Fibroblast of skin of scalp (primary cell): Measurements from ENCODE around the gene USP53. TPM values are rescaled to one million over a fixed set of nuclear protein-coding genes. Genes with fewer than 3 reads are reported as not detected.
"Not testable (repeated sequence)": the region's sequence is repeated elsewhere in the genome, so short reads cannot be mapped to it uniquely, and the experiment has no call there.

Experiments used
- DNase-seq: peaks from one replicate; pipeline ENCODE4 v3.0.0-alpha.2; 2013
- polyA plus RNA-seq, 2 experiments: library from polyadenylated mRNA; unstranded; fragments of 120-200 nt; gene quantifications; one replicate each; pipeline ENCODE4 v1.2.1, GENCODE V29; 2013; ENCODE audit not compliant: insufficient read length in 2 of 2

The USP53 gene
- polyA plus RNA-seq (2013, experiment 1 of 2; ENCODE audit: insufficient read length), result 11.2 TPM
- 13.5 TPM for polyA plus RNA-seq (2013, experiment 2 of 2; ENCODE audit: insufficient read length)

DNA sequence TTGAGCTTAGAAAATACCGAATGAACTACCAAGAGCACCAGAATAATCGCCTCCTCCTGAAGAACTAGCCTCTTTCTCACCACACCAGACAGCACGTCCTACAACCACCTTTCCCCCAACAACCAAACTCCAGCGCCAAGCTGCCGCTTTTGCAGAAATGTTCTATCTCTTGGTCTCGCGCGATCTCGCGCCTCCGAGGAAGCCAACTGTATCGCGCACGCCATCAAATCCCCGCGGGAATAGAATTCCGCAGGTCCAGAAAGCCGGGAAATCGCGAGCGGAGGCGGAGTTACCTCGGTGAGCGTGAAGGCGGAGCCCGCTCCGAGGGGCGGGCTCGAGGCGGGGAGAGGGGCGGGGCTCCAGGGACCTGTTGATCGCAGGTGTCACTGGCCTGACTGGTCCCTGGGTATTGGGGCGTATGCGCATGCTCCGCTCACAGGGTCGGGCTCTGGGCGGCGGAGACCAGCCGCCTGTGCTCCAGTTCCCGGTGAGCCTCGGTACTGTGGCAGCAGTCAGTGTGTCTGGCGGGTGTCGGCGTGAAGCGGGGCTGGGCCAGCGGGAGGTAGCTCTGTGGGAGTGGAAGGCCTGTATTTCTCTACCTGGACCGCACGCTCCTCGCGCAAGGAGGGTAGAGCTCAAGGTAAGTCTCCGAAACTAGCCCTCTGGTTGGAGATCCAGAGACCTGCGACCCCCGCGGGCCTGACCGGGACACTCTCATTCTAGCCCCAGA is at the start of gene USP53:
Gene USP53, plus strand, starts transcription at position 480 of the 730 bp plus-strand sequence. CDS start 27,047 bp downstream, outside the sequence.
- DNase-seq, result peak; percentile 98

DNA sequence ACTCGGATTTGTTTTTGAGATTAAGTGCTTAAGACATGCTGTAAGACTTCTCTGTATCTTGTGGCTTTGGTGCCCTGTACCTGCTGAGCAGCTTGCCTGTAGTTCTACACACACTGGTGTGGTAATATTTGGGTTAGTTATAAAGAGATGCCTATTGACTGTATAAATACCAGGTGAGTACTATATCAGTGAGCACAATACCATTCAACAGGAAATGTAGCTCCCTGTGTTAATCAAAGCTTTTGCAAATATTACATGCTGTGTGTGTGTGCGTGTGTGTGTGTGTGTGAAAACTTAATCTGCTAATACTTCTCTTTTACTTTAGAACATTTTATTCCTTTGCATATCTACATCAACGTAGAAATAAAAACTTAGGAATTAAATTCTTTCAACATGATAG is 46.7 kb upstream of the USP53 start:
- DNase-seq, result no peak

DNA sequence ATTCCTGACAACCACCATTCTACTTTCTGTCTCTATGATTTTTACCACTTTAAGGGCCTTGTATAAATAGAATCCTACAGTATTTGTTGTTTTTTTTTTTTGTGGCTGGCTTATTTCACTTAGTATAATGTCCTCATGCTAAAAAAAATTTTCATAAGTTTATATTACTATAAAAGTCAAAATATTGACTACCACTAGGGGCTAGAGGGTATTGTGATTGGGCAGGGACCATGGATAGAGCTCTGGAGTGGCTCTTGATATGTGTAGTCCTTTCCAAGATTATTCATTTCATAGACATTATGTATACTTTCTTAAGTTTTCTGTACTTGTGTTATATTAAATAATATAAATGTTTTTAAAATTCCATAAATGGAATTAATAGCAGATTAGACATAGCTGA is 42.3 kb upstream of the USP53 start:
- no peak for DNase-seq

DNA sequence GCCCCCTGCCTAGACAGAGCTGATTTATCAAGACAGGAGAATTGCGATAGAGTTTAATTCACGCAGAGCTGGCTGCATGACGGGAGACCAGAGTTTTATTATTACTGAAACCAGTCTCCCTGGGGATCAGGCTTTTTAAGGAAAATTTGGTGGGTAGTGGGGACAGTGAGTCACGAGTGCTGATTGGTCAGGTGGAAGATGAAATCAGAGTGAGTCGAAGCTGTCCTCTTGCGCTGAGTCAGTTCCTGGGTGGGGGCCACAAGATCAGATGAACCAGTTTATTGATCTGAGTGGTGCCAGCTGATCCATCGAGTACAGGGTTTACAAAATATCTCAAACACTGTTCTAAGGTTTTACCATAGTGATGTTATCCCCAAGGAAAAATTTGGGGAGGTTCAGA is 40.3 kb upstream of the USP53 start:
- DNase-seq, result peak; percentile 1

DNA sequence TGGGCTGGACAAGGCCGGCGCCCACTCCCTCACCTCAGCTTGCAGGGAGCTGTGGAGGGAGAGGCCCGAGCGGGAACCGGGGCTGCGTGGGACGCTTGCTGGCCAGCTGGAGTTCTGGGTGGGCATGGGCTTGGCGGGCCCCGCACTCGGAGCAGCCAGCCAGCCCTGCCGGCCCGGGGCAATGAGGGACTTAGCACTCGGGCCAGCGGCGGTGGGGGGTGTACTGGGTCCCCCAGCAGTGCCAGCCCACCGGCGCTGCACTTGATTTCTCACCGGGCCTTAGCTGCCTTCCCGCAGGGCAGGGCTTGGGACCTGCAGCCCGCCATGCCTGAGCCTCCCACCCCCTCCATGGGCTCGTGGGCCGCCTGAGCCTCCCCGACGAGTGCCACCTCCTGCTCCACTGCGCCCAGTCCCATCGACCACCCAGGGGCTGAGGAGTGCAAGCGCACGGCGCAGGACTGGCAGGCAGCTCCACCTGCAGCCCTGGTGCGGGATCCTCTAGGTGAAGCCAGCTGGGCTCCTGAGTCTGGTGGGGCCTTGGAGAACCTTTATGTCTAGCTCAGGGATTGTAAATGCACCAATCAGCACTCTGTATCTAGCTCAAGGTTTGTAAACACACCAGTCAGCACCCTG is 38.7 kb upstream of the USP53 start:
- not testable (repeated sequence) for DNase-seq

DNA sequence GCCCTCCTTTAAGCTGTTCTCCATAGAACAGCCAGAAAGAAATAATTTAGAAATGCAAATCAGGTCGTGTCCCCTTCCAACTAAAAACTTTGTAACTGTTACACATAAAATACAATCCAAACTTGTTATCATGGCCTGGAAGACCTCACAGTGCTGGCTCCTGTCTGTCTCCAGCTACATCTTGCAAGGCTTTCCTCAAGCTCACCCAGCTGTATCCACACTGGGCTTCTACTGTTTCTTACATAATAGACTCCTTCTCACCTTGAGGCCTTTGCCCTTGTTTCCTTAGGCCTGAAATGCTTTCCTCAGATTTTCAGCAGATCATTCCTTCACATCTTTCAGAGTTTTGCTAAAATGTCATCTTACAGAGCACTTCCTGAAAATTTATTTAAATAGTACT is 33.5 kb upstream of the USP53 start:
- DNase-seq, result no peak

DNA sequence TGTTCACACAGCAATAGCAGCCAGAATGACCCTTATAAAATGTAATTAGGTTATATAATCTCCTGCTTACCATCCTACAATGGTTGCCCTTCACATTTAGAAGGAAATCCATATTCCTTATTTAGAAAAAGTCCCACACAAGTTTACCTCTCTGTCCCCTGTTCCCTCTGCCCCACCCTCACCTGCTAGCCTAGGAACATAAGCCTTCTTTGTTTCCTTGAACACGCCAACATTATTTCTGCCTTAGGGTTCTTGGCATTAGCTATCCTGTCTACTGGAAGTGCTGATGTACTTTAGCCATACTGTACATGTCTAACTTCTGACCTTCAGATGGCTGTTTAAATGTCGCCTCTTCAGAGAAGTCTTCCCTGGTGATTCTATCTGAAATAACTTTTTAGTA is 28.4 kb upstream of the USP53 start:
- no peak for DNase-seq

DNA sequence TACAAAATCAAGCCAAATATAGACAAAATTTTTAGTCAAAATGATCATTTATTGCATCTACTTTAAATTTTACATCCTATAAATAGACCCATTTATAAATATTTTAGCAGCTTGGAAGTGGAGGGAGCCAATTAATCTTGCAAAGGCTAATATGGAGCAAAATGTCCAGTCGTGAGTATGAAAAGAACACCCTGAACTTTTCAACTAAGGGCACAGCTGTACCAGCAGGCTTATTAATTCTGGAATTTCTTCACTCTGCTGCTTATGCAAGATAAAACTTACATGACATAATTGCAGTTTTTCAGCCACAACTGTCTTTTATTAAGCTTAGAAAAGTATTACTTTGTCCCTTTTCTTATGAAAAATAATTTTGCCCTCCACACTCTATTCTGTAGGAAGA is 22.9 kb upstream of the USP53 start:
- no peak for DNase-seq

DNA sequence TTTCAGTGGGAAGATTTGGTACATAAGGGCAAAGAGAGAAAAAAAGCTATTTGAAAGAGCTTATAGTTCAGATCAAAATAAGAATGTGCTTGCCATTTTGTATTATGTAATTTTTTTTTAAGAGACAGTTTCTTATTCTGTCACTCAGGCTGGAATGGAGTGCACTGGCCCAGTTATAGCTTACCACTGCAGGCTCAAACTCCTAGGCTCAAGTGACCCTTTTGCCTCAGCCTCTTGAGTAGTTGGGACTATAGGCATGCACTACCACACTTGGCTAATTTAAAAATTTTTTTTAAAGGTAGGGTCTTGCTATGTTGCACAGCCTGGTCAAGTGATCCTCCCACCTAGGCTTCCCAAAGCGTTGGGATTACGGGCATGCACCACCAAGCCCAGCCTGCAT is 22.2 kb upstream of the USP53 start:
- no peak for DNase-seq

DNA sequence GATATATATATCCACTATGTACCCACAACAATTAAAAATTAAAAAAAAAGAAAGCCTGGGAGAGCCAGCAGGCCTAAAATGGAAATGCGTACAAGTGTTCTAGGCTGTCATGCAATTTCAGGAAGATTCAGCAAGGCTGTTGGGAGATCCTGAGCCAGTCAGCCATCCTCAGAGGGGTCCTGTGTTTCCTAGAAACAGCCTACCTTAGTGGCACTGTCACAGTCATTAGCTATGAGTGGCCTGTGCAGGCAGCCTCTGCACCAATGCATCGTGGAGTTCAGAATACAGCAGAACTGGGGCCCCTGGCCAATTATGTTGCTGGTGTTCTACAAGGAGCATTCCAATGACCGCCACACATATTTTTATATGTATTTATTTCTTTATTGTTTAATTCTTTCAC is 21.0 kb upstream of the USP53 start:
- no peak for DNase-seq

DNA sequence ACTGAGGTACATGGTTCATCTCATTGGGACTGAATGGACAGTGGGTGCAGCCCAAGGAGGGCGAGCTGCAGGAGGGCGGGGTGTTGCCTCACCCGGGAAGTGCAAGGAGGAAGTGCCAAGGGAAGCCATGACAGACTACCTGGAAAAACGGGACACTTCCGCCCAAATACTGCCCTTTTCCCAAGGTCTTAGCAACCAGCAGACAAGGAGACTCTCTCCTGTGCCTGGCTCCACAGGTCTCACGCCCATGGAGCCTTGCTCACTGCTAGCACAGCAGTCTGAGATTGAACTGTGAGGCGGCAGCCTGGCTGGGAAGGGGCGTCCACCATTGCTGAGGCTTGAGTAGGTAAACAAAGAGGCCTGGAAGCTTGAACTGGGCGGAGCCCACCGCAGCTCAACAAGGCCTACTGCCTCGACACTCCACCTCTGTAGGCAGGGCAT is 14.7 kb upstream of the USP53 start:
- no peak for DNase-seq

DNA sequence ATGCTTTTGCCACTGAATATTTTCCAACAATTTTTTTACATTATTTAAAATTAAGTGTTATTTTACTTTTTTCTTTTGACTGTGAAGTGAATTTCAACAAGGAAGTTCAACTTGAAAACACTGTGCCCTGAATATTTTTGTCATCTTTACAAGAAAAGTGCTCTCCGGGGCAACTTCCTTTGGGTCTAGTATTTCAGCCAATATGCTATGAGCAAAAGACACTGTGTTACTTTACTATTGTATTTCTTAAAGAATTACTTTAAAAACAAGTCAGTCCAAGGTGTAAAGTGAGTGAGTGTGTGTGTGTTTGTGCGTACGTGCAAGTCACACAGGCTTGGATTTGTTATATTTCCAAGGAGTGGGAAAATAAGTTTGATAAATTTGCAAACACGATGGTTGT is 7.6 kb upstream of the USP53 start:
- DNase-seq, result no peak

DNA sequence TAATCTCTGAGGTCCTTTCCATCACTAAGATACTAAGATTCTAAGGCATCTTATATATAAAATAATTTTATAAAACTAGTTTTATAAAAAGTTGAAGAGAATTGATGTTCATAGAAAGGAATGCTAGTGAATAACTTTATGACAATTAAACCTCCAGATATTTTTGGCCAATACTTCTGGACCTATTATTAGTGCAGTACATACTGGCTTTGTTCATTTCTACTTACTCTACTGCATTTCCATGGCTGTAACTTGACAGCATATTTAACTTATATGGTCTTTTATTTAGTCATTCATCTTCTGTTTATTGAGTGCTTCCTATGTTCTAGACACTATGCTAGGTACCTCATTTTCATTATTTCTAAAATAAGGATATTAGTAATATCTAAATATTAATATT is 6.8 kb upstream of the USP53 start:
- DNase-seq, result no peak

DNA sequence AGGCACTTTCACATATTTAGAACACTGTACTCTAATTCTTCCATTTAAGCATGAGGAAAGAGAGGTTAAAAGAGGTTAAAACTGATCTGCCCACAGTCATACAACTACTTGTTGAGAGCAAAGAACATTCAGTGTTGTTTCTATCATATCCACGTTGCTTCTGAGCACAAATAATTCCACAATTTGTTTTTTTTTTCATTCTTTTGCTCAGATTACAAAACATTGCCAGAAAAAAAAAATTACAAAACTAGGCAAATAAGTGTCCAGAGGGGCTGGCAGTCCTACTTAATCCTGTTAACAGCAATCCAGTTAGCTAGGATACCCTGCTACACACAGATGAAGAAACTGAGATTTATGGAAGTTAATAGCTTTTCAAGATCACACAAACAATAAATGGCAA is 6.3 kb upstream of the USP53 start:
- no peak for DNase-seq

DNA sequence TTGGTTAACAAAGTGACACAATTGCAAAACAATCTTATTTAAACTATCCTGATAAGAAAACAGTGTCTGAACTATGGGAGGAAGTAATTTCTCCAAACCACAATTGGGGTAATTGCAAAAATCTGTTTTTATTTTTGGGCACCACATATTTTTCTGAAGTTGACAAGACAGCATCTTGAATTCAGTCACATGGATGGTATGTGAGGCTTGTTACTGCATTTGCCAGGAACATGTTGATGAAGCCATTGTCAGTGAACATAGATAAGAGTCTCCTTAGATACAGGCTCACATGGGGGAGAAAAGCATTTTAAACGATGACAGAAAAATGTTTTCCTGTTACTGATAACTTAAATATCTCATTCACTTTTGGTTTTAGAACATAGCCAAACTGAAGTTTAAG is 5.5 kb upstream of the USP53 start:
- peak; percentile 67 for DNase-seq

DNA sequence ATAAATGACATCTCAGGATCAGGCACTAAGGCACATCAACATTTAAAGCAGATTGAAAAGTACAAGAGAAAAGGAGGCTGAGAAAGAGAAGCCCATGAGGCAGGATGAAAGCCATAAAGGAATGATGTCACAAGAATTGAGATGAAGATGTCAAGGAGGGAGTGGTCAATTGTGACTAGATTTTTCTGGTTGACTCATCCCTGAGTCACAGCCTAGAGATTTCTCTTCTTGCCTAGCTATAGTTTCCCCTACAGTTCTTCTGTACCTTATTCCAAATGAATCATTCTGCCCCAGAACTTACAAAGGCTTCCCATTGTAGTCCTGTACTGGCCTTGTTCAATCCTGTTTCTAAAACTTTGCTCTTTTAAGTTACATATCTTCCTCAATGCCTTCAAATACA is 3.4 kb upstream of the USP53 start:
- peak; percentile 95 for DNase-seq

DNA sequence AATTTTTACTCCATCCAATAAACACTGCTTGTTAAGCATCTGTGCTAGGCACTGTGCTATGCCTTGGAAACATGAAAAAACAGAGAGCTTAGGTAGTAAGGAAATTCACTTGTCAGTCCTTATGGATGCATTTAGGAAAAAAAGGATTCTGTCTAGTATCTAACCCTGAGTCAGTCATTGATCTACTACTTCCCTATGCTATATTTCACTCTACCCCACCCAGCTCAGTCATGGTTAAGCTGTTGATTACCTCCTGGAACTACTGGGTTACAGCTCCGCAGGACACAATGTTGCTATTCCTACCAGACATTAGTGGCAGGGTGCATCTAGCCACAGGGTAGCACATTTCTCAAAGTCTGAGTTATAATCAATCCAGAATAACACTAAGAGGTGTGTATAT is 2.9 kb upstream of the USP53 start:
- DNase-seq, result no peak

DNA sequence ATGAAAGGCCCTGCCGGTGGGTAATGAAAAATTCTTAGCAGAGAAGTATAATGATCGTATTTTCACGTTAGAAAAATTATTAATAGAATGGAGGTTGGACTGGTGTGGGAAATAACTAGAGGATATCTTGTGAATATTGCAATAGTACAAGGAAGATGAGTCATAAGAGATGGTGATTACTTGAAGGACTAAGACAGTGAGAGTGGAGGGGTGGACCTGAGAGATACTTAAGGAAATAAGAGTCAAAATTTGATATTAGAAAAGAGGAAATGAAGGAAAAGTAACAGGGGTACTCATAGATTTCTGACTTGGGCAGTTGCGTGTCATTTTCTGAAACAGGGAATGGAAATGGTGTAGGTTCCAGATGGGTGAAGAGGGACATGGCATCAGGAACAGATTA is 1.7 kb upstream of the USP53 start:
- no peak for DNase-seq

DNA sequence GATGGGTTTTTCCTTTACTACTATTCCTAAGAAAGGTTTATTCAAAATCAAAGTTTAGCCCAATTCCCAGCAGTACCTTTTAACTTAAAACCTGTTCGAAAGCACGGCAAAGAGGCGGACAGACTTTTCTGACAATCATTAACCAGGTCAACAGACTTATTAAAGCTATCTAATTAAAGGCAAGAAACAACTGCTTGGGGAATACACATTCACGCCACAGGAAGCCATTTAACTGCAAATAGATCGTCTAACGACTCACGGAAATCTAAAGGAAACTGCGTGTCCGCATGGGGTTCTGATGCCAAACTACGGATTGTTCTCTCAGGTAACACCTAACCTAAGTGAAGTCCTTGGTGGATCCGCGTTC is 663 bp upstream of the USP53 start:
- no peak for DNase-seq

DNA sequence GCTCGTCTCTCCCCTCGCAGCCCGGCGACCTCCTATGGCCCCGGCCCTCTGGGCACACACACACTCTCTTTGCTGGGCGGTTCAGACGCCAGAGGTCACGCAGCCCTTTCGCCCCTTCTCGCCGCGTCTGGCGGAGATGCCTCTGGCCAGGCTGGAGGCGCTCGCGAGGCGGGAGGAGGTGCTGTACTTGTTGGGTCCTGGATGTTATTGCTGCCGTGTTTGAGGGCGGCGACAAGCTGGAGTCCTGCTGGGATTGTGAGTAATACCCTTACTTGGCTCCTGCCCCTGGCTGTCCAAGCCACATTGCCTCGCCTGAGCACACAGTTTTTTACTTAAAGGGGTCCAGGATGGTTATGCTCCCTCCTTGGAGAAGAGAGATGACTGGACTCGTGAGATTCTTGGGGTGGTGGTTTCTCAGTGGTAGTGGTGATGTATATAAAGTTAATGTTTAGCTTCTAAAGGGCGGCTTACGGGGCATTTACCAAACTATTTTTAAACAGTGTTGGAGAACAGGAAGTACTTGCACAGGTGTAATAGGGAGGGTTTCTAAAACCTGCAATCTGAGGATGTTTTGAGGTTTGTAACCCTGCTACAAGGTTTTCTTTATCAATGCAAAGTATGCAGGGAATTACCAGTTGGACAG is 572 bp downstream of the USP53 start:
- DNase-seq, result peak; percentile 95

DNA sequence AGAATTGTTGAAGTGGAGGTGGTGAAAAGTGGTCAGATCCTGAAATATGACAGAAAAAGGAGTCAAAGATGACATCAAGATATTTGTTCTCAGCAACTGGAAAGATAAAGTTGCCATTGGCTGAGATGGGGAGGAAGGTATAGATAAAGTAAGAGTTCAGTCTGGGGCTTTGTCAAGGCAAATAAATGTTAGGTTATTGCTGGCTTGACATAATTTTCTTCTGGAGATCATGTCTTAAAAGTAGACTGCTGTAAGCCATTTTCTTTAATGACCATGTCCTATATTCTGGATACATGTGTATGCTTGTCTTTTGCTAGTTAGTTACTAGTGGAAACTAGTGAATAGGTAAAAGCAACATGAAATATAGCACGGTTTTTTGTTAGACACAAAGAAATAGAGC is 5.6 kb downstream of the USP53 start:
- DNase-seq, result no peak

DNA sequence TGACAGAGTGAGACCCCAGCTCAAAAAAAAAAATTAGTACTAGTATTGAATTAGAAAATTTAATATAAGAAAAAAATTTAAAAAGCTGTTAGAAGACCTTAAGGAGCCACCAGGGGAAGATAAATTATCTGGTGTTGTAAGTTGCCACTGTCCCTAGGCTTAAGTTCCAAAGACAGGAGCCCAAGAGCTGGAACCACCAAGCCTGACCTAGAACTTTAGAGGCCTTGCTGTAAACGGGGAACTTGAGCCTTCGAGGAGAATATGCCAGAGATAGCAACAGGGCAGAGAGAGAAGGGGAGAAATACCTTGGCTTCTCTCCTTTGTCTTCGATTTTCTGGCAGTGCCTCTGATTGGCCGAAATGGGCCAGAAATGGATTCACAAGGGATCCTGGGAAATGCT is 8.9 kb downstream of the USP53 start:
- DNase-seq, result no peak

DNA sequence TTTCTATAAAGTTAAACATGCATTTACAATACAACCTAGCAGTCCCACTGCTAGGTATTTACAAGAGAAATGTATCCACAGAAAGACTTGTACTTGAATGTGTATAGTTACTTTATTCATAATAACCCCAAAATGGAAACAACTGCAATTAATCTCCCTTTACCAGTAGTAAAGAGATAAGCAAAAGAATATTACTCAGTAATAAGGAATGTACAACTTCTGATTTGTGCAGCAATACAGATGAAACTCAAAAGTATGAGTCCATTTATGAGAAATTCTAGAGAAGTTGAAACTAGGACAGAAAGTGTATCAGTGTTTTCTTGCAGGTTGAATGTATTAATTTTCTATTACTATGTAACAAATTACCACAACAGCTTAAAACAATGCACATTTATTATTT is 15.2 kb downstream of the USP53 start:
- peak; percentile 11 for DNase-seq

DNA sequence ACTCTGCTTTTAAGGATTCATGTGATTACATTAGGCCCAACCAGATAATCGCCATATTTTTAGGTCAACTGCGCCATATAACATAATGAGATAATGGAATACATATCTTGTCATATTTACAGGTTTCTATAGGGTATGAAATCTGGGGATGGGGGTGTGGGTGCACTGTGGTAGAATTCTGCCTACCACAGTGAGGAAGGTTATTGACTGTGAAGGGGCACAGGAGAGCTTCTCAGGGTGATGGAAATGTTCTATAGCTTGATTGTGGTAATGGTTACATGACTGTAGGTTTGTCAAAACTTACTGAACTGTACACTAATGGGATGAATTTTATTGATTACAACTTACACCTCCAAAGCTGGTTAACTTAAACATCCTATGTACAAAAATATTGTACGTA is 15.9 kb downstream of the USP53 start:
- no peak for DNase-seq
